BLaER1 treated with 17β-estradiol and CSF1 and Interleukin-3, amounts not matched to agents 10 nM and 100 nM (cell line): ENCODE results near the gene C9orf78.

ENCODE experiments used
- H3K27ac ChIP-seq, 11 experiments: shearing (Covaris generic); formaldehyde crosslinking; 2 replicates each; pipeline ENCODE4 v1.8.1; 2022
- H3K27me3 ChIP-seq, 11 experiments: shearing (Covaris generic); formaldehyde crosslinking; 2 replicates each; pipeline ENCODE4 v1.8.1; 2022
- H3K36me3 ChIP-seq, 11 experiments: shearing (Covaris generic); formaldehyde crosslinking; 2 replicates each; pipeline ENCODE4 v1.8.1; 2022
- H3K4me1 ChIP-seq, 10 experiments: shearing (Covaris generic); formaldehyde crosslinking; 2 replicates each; pipeline ENCODE4 v1.8.1; 2022
- H3K4me2 ChIP-seq, 11 experiments: shearing (Covaris generic); formaldehyde crosslinking; 2 replicates each; pipeline ENCODE4 v1.8.1; 2022
- H3K4me3 ChIP-seq, 10 experiments: shearing (Covaris generic); formaldehyde crosslinking; 2 replicates each; pipeline ENCODE4 v1.8.1; 2022
- H3K9ac ChIP-seq, 11 experiments: shearing (Covaris generic); formaldehyde crosslinking; 2 replicates each; pipeline ENCODE4 v1.8.1; 2022
- H3K9me3 ChIP-seq, 11 experiments: shearing (Covaris generic); formaldehyde crosslinking; replicated peaks in 1 of 11; 2 replicates each; pipeline ENCODE4 v1.8.1; 2022
- H4K20me1 ChIP-seq, 11 experiments: shearing (Covaris generic); formaldehyde crosslinking; 2 replicates each; pipeline ENCODE4 v1.8.1; 2022
- Cebpa-rat ChIP-seq, 11 experiments: shearing (Covaris generic); IDR thresholded peaks; 2 replicates each; pipeline ENCODE4 v1.8.1; 2022

The C9orf78 gene

DNA sequence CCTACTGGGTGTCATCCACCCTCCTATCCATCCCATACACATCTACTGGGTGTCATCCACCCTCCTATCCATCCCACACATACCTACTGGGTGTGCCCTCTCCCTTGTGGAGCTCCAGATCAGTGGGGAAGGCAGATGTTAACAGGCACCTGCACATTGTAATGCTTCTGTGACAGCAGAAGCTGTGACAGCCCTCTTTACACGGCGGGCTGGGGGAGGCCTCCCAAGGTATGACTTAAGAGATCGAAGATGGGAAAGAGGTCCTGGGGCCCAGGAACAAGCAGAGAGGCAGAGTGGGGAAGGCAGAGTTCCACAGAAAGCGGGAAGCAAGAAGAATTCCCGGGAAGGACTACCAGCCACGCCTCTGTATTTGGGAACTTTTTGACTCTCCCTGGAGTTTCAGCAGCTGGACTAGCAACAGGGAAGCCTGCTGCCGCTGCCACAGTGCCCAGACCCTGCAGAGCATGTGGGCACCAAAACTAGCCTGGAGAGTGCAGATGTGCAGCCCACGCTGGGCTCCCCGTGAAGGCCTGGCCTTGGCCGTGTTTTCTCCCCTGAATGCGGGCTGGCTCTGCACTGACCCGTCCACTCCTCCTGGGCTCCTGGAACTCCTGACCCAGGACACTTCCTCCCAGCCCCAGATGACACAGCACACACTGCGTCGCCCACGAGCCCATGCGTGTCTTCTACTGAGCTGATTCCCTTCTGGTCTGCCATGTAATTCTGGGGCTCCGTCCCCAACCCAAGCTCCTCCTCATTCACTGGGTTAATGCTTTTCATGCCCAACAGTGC, 20.4 kb downstream of the C9orf78 start:
- H4K20me1 ChIP-seq = peaks cover 31 to 94% (median 79%) of the 10 kb centered on the region in 11 experiments; a peak in 20 of 22 replicates
- H3K4me2 ChIP-seq = no peak overlapping the region
- peaks cover 90 to 99% (median 95%) of the 10 kb centered on the region in 11 experiments for H3K36me3 ChIP-seq
- no peaks in the 10 kb centered on the region for H3K27me3 ChIP-seq
- no peaks in the 10 kb centered on the region for H3K9me3 ChIP-seq
- no peak overlapping the region for H3K4me3 ChIP-seq
- TF ChIP-seq Cebpa-rat (IDR thresholded peaks at IDR 0.05) = no peak
- H3K4me1 ChIP-seq = peaks cover 8 to 35% (median 20%) of the 10 kb centered on the region in 10 experiments; a peak in 19 of 20 replicates
- H3K9ac ChIP-seq = no peak overlapping the region
- H3K27ac ChIP-seq = no peak overlapping the region

DNA sequence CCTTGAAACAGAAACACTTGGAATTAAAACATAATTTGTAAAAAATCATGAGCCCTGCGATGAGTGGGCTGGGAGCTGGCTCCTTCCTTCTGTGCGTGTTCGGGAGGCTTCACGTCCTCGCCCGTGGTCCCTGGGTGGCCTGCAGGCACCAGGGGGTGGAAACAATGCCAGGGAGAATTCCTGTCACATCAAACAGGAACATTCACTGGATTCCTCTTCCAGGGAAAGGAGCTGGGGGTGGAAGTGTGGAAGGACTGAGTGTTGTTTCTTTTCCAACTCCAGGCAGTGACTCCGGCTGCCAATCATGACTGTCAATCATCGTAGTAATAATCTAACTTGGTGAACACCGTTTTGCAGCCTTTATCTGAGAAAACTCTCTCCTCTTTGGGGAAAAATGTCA, 21.4 kb downstream of the C9orf78 start:
- peaks cover 31 to 95% (median 79%) of the 10 kb centered on the region in 11 experiments; a peak in 21 of 22 replicates for H4K20me1 ChIP-seq
- H3K27me3 ChIP-seq = no peaks in the 10 kb centered on the region
- H3K4me3 ChIP-seq = no peak overlapping the region
- no peaks in the 10 kb centered on the region for H3K9me3 ChIP-seq
- H3K9ac ChIP-seq = no peak overlapping the region
- peaks cover 18 to 43% (median 28%) of the 10 kb centered on the region in 10 experiments for H3K4me1 ChIP-seq
- H3K27ac ChIP-seq = no peak overlapping the region
- H3K4me2 ChIP-seq = no peak overlapping the region
- no peak for TF ChIP-seq Cebpa-rat (IDR thresholded peaks at IDR 0.05)
- H3K36me3 ChIP-seq = peaks cover 87 to 99% (median 95%) of the 10 kb centered on the region in 11 experiments

DNA sequence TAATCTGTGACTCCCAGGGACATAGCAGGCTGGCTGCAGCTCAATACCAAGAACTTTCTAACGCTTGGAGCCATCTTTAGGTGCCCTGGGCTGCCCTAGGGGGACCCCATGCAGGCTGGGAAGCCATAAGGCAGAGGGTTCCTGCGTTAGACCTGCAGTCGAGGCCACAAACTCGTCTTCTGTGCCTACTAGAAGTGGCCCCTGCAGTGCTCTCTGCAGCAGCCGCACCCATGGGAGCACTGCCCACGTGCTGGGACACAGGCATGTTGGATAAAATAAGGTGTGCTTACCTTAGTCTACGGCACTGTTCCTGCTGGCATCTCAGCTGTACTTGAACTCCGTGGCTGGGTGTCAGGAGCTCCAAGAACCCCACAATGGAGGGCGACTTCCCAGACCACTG, 22.7 kb downstream of the C9orf78 start:
- no peak overlapping the region for H3K27ac ChIP-seq
- peak overlapping the region in 6 of 11 experiments; percentile 6 to 53 (median 37); a peak in 8 of 22 replicates for H3K4me2 ChIP-seq
- H3K9ac ChIP-seq = peak overlapping the region in 3 of 11 experiments; percentile 1 to 41 (median 26); a peak in 1 of 22 replicates
- peaks cover 86 to 99% (median 95%) of the 10 kb centered on the region in 11 experiments for H3K36me3 ChIP-seq
- H3K4me1 ChIP-seq = peaks cover 16 to 37% (median 25%) of the 10 kb centered on the region in 10 experiments
- no peak for TF ChIP-seq Cebpa-rat (IDR thresholded peaks at IDR 0.05)
- H3K27me3 ChIP-seq = no peaks in the 10 kb centered on the region
- H4K20me1 ChIP-seq = peaks cover 31 to 98% (median 83%) of the 10 kb centered on the region in 11 experiments; a peak in 21 of 22 replicates
- no peak overlapping the region for H3K4me3 ChIP-seq
- no peaks in the 10 kb centered on the region for H3K9me3 ChIP-seq

DNA sequence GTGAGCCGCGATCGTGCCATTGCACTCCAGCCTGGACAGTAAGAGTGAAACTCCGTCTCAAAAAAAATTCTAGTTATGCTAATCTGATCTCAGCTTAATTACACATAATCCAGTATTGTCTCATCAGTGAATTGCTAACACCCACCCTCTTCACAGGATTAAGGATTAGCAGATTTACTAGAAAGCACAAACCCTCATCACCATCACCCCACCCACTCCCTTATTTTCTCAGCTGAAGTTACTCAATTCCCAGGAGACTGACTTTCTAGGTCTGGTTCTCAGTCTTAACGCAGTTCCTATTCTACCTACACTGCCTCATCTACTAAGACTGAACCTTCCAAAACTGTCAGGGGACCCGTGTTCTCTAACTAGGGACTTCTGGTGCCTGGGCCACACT, 23.1 kb downstream of the C9orf78 start:
- Histone ChIP-seq H3K4me2 (peak overlapping the region in 6 of 11 experiments; percentile 6 to 53 (median 37); a peak in 8 of 22 replicates), H3K4me1 (peaks cover 16 to 37% (median 25%) of the 10 kb centered on the region in 10 experiments), H3K27ac (no peak overlapping the region; a peak in 1 of 22 replicates), H3K36me3 (peaks cover 86 to 99% (median 95%) of the 10 kb centered on the region in 11 experiments), H3K9me3 (no peaks in the 10 kb centered on the region), H3K27me3 (no peaks in the 10 kb centered on the region), H3K9ac (peak overlapping the region in 3 of 11 experiments; percentile 1 to 41 (median 26); a peak in 1 of 22 replicates), H4K20me1 (peaks cover 32 to 98% (median 87%) of the 10 kb centered on the region in 11 experiments; a peak in 21 of 22 replicates), H3K4me3 (no peak overlapping the region)
- no peak for TF ChIP-seq Cebpa-rat (IDR thresholded peaks at IDR 0.05)

- Histone ChIP-seq H3K27ac (no peak overlapping the region), H3K4me1 (peaks cover 28 to 46% (median 36%) of the 10 kb centered on the region in 10 experiments), H4K20me1 (peaks cover 34 to 97% (median 89%) of the 10 kb centered on the region in 11 experiments; a peak in 21 of 22 replicates), H3K9me3 (no peaks in the 10 kb centered on the region), H3K27me3 (no peaks in the 10 kb centered on the region), H3K4me3 (no peak overlapping the region), H3K4me2 (no peak overlapping the region), H3K36me3 (peaks cover 78 to 94% (median 90%) of the 10 kb centered on the region in 11 experiments), H3K9ac (no peak overlapping the region)
- TF ChIP-seq Cebpa-rat (IDR thresholded peaks at IDR 0.05) = no peak
Observed at GRCh38 chr9:129810788-129811187, 24.3 kb downstream of the C9orf78 start.

DNA sequence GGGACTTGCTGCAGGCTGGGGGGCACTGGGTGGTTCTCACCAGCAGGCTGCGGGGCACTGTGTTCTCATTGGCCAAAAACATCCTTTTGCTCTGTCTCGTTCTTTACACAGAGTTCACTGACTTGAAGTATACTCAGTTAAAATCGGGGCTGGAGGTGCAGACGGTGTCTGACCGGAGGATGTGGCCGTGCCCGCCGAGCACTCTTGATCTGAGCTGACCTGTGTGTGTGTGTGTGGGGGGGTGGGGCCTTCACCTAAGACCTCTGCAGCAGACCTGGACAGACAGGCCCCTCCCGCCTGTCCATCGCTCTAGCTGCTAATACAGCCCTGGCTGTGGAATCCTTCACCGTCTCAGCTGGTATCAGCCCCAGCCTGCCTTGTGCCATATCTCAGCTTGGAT, 25.0 kb downstream of the C9orf78 start:
- Histone ChIP-seq H3K4me1 (peaks cover 34 to 53% (median 43%) of the 10 kb centered on the region in 10 experiments), H3K27me3 (no peaks in the 10 kb centered on the region), H3K9me3 (no peaks in the 10 kb centered on the region), H3K27ac (no peak overlapping the region), H4K20me1 (peaks cover 34 to 97% (median 89%) of the 10 kb centered on the region in 11 experiments; a peak in 21 of 22 replicates), H3K36me3 (peaks cover 74 to 94% (median 88%) of the 10 kb centered on the region in 11 experiments), H3K4me3 (no peak overlapping the region), H3K4me2 (peak overlapping the region in 1 of 11 experiments; percentile 64; a peak in 3 of 22 replicates), H3K9ac (no peak overlapping the region)
- TF ChIP-seq Cebpa-rat (IDR thresholded peaks at IDR 0.05) = no peak

DNA sequence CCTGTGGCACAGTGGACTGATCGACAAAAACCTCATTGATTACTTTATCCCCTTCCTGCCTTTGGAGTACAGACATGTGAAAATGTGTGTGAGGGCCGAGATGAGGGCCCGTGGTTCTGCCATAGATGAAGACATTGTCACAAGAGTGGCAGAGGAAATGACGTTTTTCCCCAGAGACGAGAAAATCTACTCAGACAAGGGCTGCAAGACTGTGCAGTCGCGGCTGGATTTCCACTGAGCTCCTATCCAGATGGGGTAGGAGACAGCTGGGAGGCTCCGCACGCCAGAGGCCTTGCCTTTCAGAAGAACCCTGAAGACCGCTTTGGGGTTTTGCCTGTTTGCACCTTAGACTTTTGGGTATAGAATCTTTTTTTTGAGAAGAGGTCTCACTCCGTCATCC, 25.7 kb downstream of the C9orf78 start:
- TF ChIP-seq Cebpa-rat (IDR thresholded peaks at IDR 0.05) = no peak
- Histone ChIP-seq H3K4me1 (peaks cover 41 to 60% (median 48%) of the 10 kb centered on the region in 10 experiments), H4K20me1 (peaks cover 34 to 97% (median 85%) of the 10 kb centered on the region in 11 experiments; a peak in 21 of 22 replicates), H3K36me3 (peaks cover 67 to 94% (median 82%) of the 10 kb centered on the region in 11 experiments), H3K4me3 (no peak overlapping the region), H3K27ac (peak overlapping the region in 1 of 11 experiments; percentile 9; a peak in 2 of 22 replicates), H3K9ac (peak overlapping the region in 4 of 11 experiments; percentile 7 to 43 (median 18); a peak in 2 of 22 replicates), H3K27me3 (no peaks in the 10 kb centered on the region), H3K4me2 (peak overlapping the region; percentile 8 to 64 (median 56); a peak in 21 of 22 replicates), H3K9me3 (no peaks in the 10 kb centered on the region)

DNA sequence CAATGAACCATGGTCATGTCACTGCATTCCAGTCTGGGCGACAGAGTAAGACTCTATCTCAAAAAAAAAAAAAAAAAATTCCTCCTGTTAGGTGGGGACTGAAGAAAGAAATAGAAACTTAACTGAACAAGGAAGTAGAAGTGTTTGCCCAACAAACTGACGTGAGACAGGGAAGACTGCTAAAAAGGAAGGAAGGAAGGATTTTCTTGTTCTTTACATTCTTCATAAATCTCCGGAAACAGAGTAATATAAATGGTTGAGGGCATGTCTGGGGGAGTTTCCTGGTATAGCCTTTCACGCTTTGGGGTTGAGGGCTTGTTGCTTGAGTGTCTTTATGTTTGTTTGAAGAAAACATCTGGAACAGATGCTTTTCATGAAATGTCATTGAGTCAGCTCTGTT, 29.0 kb downstream of the C9orf78 start:
- Histone ChIP-seq H3K36me3 (peaks cover 43 to 68% (median 51%) of the 10 kb centered on the region in 11 experiments), H3K27me3 (no peaks in the 10 kb centered on the region), H3K4me3 (peak overlapping the region in 1 of 10 experiments; percentile 28; a peak in 2 of 20 replicates), H3K9ac (peak overlapping the region in 2 of 11 experiments; percentile 25 to 49; a peak in 3 of 22 replicates), H3K27ac (peak overlapping the region in 4 of 11 experiments; percentile 9 to 37 (median 28); a peak in 5 of 22 replicates), H3K4me2 (peak overlapping the region; percentile 46 to 93 (median 69)), H4K20me1 (peaks cover 17 to 79% (median 65%) of the 10 kb centered on the region in 11 experiments; a peak in 21 of 22 replicates), H3K9me3 (no peaks in the 10 kb centered on the region), H3K4me1 (peaks cover 45 to 62% (median 49%) of the 10 kb centered on the region in 10 experiments)
- TF ChIP-seq Cebpa-rat (IDR thresholded peaks at IDR 0.05) = no peak

DNA sequence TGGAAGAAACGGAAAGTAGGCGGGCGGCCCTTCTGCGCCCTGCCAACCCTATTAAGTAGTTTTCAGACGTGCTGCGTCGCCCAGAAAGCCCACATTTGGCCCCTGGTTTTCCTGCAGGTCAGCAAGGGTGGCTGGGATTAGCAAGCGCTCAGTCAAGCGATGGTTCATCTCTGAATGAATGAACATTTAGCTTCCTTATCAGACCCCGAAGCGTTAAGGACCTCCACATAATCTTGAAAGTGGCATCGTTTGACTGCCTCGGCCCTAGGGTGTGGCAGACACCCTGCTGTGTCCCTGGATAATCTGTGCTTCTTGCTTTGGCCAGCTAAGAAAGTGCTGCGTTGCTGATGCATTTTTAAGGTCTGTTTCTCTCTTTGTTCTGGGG, 31.4 kb downstream of the C9orf78 start:
- Histone ChIP-seq H3K4me3 (peak overlapping the region; percentile 68 to 91 (median 82)), H3K36me3 (peaks cover 19 to 44% (median 30%) of the 10 kb centered on the region in 11 experiments; a peak in 21 of 22 replicates), H4K20me1 (peaks cover 3 to 55% (median 44%) of the 10 kb centered on the region in 11 experiments; a peak in 17 of 22 replicates), H3K4me2 (peak overlapping the region; percentile 90 to 99 (median 97)), H3K27me3 (no peaks in the 10 kb centered on the region), H3K9ac (peak overlapping the region; percentile 75 to 87 (median 81)), H3K4me1 (peaks cover 32 to 44% (median 36%) of the 10 kb centered on the region in 10 experiments), H3K27ac (peak overlapping the region; percentile 64 to 83 (median 75); a peak in 19 of 22 replicates), H3K9me3 (no peaks in the 10 kb centered on the region)
- TF ChIP-seq Cebpa-rat (IDR thresholded peaks at IDR 0.05) = no peak
